BE2C (cell line): ENCODE data around the gene CHCHD3.

Experiments used
- DNase-seq: peaks from one replicate; pipeline ENCODE4 v3.0.0-alpha.2; 2020
- H3K27me3 ChIP-seq: fragments of 250-450 bp; sonication (Bioruptor Pico); 2 replicates; pipeline ENCODE4 v1.5.1; 2020; ENCODE audit warnings: mild to moderate bottlenecking
- H3K36me3 ChIP-seq: fragments of 250-450 bp; sonication (Bioruptor Pico); 2 replicates; pipeline ENCODE4 v1.5.1; 2020; ENCODE audit warnings: mild to moderate bottlenecking
- H3K4me1 ChIP-seq: fragments of 250-450 bp; sonication (Bioruptor Pico); 2 replicates; pipeline ENCODE4 v1.5.1; 2020
- H3K4me3 ChIP-seq: 2 replicates; pipeline ENCODE4 v1.5.1; 2011; ENCODE audit warnings: low read depth, low read length
- H3K9me3 ChIP-seq: fragments of 250-450 bp; sonication (Bioruptor Pico); 2 replicates; pipeline ENCODE4 v1.5.1; 2020
- TF ChIP-seq, protein P1 (sequence below): IDR thresholded peaks from 2 replicates; pipeline ENCODE4 v1.5.1; 2012; ENCODE audit warnings: mild to moderate bottlenecking, low read depth, low read length

CHCHD3 gene

DNA sequence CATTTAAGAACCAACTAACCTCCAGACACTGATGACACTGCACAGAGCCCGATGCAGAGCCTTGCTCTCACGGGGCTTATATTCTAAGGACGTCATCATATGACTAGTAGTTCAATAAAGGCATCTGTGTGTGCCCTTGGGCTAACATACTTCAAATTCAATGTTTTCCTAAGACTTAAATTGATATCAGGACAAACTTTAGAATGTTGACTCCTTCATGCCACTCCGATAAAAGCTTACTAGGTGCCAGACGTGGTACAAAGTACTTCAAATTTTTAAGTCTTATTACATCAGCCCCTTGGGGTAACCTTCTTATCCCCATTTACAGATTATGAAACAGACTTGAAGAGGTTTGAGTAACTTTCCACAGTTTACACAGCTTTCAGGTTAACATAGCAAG is 314.5 kb downstream of the CHCHD3 start:
- Histone ChIP-seq H3K27me3 (no peaks in the 10 kb centered on the region), H3K9me3 (no peaks in the 10 kb centered on the region), H3K36me3 (no peaks in the 10 kb centered on the region), H3K4me3 (no peak overlapping the region), H3K4me1 (no peaks in the 10 kb centered on the region)
- DNase-seq: no peak
- TF ChIP-seq, protein P1, sequence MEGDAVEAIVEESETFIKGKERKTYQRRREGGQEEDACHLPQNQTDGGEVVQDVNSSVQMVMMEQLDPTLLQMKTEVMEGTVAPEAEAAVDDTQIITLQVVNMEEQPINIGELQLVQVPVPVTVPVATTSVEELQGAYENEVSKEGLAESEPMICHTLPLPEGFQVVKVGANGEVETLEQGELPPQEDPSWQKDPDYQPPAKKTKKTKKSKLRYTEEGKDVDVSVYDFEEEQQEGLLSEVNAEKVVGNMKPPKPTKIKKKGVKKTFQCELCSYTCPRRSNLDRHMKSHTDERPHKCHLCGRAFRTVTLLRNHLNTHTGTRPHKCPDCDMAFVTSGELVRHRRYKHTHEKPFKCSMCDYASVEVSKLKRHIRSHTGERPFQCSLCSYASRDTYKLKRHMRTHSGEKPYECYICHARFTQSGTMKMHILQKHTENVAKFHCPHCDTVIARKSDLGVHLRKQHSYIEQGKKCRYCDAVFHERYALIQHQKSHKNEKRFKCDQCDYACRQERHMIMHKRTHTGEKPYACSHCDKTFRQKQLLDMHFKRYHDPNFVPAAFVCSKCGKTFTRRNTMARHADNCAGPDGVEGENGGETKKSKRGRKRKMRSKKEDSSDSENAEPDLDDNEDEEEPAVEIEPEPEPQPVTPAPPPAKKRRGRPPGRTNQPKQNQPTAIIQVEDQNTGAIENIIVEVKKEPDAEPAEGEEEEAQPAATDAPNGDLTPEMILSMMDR: no peak

DNA sequence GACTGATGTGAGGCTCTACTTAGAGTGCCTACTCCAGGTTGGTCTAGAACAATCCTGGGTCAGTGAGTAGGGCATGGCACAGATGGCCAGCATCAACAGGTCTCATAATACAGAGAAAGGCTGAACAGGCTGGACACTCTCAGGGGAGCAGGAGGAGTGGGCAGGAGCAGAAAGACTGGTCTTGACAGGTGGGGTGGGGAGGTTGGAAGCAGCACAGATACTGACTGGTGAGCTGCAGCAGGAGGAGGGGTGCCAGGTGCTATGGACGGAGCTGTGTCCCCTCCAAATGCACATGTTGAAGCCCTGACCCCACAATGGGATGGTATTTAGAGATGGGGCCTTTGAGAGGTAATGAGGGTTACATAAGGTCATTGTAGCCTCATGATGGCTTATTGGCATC is 315.2 kb downstream of the CHCHD3 start:
- no peak overlapping the region for H3K4me3 ChIP-seq
- no peaks in the 10 kb centered on the region for H3K4me1 ChIP-seq
- TF ChIP-seq, protein P1: no peak
- no peaks in the 10 kb centered on the region for H3K9me3 ChIP-seq
- DNase-seq: no peak
- no peaks in the 10 kb centered on the region for H3K36me3 ChIP-seq
- H3K27me3 ChIP-seq: no peaks in the 10 kb centered on the region

DNA sequence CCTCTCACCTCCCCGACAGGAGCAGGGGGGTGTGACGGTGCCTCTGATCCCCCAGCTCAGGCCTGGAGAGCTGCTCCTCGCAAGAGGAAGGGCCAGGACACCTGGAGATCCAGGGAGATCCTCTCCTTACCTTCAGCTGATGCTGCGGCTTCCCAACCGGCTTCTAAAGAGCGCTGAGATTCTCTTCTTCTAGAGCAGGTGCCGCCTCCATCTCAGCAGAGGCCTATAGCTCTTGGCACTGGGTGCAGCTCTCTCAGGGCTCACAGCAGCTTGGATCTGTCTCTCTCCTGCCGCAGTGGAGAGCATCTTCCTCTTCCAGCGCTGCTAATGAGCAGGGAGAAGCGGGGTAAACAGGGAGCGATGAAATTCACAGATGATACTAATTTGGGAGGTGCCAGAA is 316.0 kb downstream of the CHCHD3 start:
- Histone ChIP-seq H3K4me1 (no peaks in the 10 kb centered on the region), H3K36me3 (no peaks in the 10 kb centered on the region), H3K4me3 (no peak overlapping the region), H3K9me3 (no peaks in the 10 kb centered on the region), H3K27me3 (no peaks in the 10 kb centered on the region)
- DNase-seq: no peak
- TF ChIP-seq, protein P1: no peak

DNA sequence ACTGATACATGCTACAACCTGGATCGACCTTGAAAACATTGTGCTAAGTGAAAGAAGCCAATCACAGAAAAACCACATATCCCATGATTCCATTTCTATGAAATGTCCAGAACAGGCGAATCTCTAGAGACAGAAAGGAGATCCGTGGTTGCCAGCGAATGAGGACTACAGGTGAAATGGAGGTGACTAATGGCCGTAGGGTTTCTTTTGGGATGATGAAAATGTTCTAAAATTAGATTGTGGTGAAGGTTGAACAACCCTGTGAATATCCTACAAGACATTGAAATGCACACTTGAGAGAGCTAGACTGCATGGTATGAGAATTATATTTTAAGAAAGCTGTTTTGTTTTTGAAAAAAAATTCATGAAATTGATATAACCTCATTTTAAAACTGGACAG is 317.1 kb downstream of the CHCHD3 start:
- Histone ChIP-seq H3K9me3 (no peaks in the 10 kb centered on the region), H3K36me3 (no peaks in the 10 kb centered on the region), H3K27me3 (no peaks in the 10 kb centered on the region), H3K4me3 (no peak overlapping the region), H3K4me1 (no peaks in the 10 kb centered on the region)
- no peak for DNase-seq
- TF ChIP-seq, protein P1: no peak

DNA sequence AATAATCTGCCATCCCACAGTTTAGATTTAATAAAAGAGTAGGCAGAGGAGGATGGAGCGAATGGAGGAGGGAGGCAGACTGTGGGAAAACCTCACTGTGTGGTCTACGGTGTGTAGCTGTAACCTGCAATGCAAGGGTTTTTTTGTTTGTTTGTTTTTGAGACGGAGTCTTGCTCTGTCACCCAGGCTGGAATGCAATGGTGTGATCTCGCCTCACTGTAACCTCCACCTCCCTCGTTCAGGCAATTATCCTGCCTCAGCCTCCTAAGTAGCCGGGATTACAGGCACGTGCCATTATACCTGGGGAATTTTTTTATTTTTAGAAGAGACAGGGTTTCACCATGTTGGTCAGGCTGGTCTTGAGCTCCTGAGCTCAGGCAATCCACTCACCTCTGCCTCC is 321.0 kb downstream of the CHCHD3 start:
- Histone ChIP-seq H3K9me3 (no peaks in the 10 kb centered on the region), H3K4me3 (no peak overlapping the region), H3K4me1 (peaks cover 5% of the 10 kb centered on the region), H3K36me3 (no peaks in the 10 kb centered on the region), H3K27me3 (no peaks in the 10 kb centered on the region)
- DNase-seq: no peak
- TF ChIP-seq, protein P1: no peak

DNA sequence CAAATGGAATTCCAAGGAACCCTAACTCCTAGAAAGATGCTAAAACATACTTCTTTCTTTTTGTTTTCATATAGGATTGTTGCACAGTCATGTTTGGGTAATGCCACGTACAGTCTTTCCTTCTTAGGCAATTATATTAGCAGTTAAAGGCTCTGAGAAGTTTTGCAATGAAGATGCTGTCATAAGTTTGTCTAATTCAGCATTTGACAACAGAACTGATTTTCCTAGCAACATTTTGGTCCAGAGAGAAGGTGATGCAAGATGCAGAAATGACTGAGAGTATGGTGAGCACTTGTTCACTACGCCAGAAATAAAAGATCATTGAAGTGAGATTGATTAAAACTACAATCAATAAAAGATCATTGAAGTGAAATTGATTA is 321.7 kb downstream of the CHCHD3 start:
- no peak for DNase-seq
- Histone ChIP-seq H3K36me3 (no peaks in the 10 kb centered on the region), H3K4me3 (no peak overlapping the region), H3K4me1 (peaks cover 6% of the 10 kb centered on the region), H3K27me3 (no peaks in the 10 kb centered on the region), H3K9me3 (no peaks in the 10 kb centered on the region)
- TF ChIP-seq, protein P1: no peak
